ENCODE results near the gene PRR7. TPM values are rescaled to one million over a fixed set of nuclear protein-coding genes. Genes with fewer than 3 reads are reported as not detected.

PRR7 gene
- polyA plus RNA-seq, 1 donor from 2014 or later = 46.6 TPM

DNA sequence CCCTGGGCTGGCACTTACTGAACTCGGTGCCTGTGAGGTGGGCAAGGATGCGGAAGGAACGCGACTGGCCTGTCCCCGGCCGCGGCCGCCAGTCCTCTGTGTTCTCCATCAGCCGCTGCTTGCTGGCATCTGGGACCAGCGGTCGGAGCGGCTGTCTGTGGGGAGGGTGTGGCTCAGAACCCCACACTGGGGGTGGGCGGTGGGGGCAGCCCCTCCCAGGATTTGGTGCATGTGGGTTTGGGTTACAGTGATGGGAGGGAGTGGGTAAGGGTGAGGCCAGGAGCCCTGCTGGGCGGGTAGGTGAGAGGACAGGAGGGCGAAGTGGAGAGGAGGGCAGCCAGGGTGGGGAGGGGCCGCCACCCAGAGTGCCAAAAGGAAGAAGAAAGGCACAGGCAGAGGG, 44.4 kb downstream of the PRR7 start:
- TF ChIP-seq MXI1 (conservative IDR thresholded peaks at IDR 0.05; ENCODE audit: poor library complexity, severe bottlenecking) (no peak), TAF1 (IDR thresholded peaks at IDR 0.05; ENCODE audit: low read depth) (no peak), POLR2AphosphoS5 (IDR thresholded peaks at IDR 0.05) (no peak), EP300 (conservative IDR thresholded peaks at IDR 0.05; ENCODE audit: poor library complexity, severe bottlenecking) (no peak), EZH2 (IDR thresholded peaks at IDR 0.05; ENCODE audit: borderline replicate concordance, insufficient read depth, low read length, poor library complexity, severe bottlenecking) (no peak), SMC3 (conservative IDR thresholded peaks at IDR 0.05; ENCODE audit: poor library complexity) (no peak), RAD21 (conservative IDR thresholded peaks at IDR 0.05) (no peak)
- TF ChIP-seq, protein P1, sequence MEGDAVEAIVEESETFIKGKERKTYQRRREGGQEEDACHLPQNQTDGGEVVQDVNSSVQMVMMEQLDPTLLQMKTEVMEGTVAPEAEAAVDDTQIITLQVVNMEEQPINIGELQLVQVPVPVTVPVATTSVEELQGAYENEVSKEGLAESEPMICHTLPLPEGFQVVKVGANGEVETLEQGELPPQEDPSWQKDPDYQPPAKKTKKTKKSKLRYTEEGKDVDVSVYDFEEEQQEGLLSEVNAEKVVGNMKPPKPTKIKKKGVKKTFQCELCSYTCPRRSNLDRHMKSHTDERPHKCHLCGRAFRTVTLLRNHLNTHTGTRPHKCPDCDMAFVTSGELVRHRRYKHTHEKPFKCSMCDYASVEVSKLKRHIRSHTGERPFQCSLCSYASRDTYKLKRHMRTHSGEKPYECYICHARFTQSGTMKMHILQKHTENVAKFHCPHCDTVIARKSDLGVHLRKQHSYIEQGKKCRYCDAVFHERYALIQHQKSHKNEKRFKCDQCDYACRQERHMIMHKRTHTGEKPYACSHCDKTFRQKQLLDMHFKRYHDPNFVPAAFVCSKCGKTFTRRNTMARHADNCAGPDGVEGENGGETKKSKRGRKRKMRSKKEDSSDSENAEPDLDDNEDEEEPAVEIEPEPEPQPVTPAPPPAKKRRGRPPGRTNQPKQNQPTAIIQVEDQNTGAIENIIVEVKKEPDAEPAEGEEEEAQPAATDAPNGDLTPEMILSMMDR (IDR thresholded peaks at IDR 0.05; ENCODE audit: poor library complexity, severe bottlenecking) = no peak
- TF ChIP-seq, protein P2, sequence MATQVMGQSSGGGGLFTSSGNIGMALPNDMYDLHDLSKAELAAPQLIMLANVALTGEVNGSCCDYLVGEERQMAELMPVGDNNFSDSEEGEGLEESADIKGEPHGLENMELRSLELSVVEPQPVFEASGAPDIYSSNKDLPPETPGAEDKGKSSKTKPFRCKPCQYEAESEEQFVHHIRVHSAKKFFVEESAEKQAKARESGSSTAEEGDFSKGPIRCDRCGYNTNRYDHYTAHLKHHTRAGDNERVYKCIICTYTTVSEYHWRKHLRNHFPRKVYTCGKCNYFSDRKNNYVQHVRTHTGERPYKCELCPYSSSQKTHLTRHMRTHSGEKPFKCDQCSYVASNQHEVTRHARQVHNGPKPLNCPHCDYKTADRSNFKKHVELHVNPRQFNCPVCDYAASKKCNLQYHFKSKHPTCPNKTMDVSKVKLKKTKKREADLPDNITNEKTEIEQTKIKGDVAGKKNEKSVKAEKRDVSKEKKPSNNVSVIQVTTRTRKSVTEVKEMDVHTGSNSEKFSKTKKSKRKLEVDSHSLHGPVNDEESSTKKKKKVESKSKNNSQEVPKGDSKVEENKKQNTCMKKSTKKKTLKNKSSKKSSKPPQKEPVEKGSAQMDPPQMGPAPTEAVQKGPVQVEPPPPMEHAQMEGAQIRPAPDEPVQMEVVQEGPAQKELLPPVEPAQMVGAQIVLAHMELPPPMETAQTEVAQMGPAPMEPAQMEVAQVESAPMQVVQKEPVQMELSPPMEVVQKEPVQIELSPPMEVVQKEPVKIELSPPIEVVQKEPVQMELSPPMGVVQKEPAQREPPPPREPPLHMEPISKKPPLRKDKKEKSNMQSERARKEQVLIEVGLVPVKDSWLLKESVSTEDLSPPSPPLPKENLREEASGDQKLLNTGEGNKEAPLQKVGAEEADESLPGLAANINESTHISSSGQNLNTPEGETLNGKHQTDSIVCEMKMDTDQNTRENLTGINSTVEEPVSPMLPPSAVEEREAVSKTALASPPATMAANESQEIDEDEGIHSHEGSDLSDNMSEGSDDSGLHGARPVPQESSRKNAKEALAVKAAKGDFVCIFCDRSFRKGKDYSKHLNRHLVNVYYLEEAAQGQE (IDR thresholded peaks at IDR 0.05; ENCODE audit: borderline replicate concordance) = no peak
- Histone ChIP-seq H3K9me2 (ENCODE audit: insufficient read depth, low read length) (no peaks in the 10 kb centered on the region), H3K4me3 (ENCODE audit: low read length) (no peak overlapping the region), H3K9ac (ENCODE audit: low read length) (no peak overlapping the region), H2AFZ (ENCODE audit: low read depth, low read length) (no peak overlapping the region), H3K27me3 (ENCODE audit: insufficient read depth, low read depth, low read length) (no peaks in the 10 kb centered on the region), H3K36me3 (ENCODE audit: insufficient read depth, low read length) (no peaks in the 10 kb centered on the region), H3K27ac (ENCODE audit: low read length) (no peak overlapping the region), H3K4me2 (ENCODE audit: low read length) (no peak overlapping the region), H4K20me1 (ENCODE audit: insufficient read depth) (no peaks in the 10 kb centered on the region), H3K79me2 (replicated peaks; ENCODE audit: insufficient read depth, low read length) (peaks cover 6% of the 10 kb centered on the region), H3F3A (ENCODE audit: insufficient read depth, low read length, poor library complexity, severe bottlenecking) (no peaks in the 10 kb centered on the region), H3K9me3 (ENCODE audit: low read length) (no peaks in the 10 kb centered on the region)

DNA sequence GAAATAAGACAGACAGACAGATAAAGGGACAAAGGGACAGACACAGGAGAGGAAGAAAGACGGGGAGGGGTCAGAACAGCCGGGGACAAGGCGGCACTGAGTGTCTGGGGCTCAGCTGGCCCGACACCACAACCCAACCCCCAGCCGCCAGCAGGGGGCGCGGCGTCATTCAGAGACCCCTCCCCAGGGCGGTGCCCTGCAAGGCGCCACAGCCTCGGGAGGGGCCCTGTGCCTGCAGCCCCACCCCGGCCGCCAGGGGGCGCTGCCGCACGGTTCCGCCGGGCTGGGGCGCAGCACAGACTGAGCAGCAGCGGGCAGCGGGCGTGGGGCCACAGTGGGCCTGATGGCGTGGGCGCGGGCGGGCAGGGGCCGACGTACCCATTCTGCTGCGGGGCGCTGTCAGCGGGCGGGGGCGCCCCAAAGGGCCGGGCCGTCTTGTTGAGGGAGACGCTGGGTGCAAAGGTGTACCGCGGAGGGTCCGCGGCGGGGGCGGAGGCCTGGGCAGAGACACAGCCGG, 44.9 kb downstream of the PRR7 start:
- H3K4me3 ChIP-seq (ENCODE audit: low read length) = no peak overlapping the region
- no peak overlapping the region for H3K4me2 ChIP-seq (ENCODE audit: low read length)
- H3F3A ChIP-seq (ENCODE audit: insufficient read depth, low read length, poor library complexity, severe bottlenecking) = no peaks in the 10 kb centered on the region
- H3K79me2 ChIP-seq (replicated peaks; ENCODE audit: insufficient read depth, low read length) = peaks cover 11% of the 10 kb centered on the region
- no peak overlapping the region for H2AFZ ChIP-seq (ENCODE audit: low read depth, low read length)
- no peaks in the 10 kb centered on the region for H3K9me2 ChIP-seq (ENCODE audit: insufficient read depth, low read length)
- TF ChIP-seq, protein P1 (IDR thresholded peaks at IDR 0.05; ENCODE audit: poor library complexity, severe bottlenecking) = peak; percentile 61
- TF ChIP-seq SMC3 (conservative IDR thresholded peaks at IDR 0.05; ENCODE audit: poor library complexity) = no peak
- no peaks in the 10 kb centered on the region for H3K9me3 ChIP-seq (ENCODE audit: low read length)
- no peak overlapping the region for H3K9ac ChIP-seq (ENCODE audit: low read length)
- no peaks in the 10 kb centered on the region for H3K27me3 ChIP-seq (ENCODE audit: insufficient read depth, low read depth, low read length)
- no peak overlapping the region for H3K27ac ChIP-seq (ENCODE audit: low read length)
- no peaks in the 10 kb centered on the region for H3K36me3 ChIP-seq (ENCODE audit: insufficient read depth, low read length)
- no peaks in the 10 kb centered on the region for H4K20me1 ChIP-seq (ENCODE audit: insufficient read depth)
